Coronary artery (tissue), 2 donors: ENCODE results near the gene PLIN5.
"Not testable (repeated sequence)": the region's sequence is repeated elsewhere in the genome, so short reads cannot be mapped to it uniquely, and the experiment has no call there.

Experiments used
- DNase-seq: peaks from one replicate; pipeline ENCODE4 v3.0.0-alpha.2; 2017; ENCODE audit warnings: low spot score
- H3K27ac ChIP-seq, 2 donors: fragments of 200-600 bp; sonication (generic); one replicate each; pipeline ENCODE4 v1.5.1; 2016 to 2019
- H3K4me3 ChIP-seq: fragments of 200-600 bp; sonication (generic); 2 replicates; pipeline ENCODE4 v1.5.1; 2016; ENCODE audit warnings: mild to moderate bottlenecking, moderate library complexity
- CTCF ChIP-seq: fragments of 200-600 bp; sonication (generic); IDR thresholded peaks from one replicate; pipeline ENCODE4 v1.5.1; 2019; ENCODE audit warnings: antibody characterized with exemption

Gene PLIN5

GRCh38 chr19:4533334-4533733 is 1.7 kb downstream of the PLIN5 start:
- H3K4me3 ChIP-seq = no peak overlapping the region
- DNase-seq = no peak
- no peak for TF ChIP-seq CTCF
- no peak overlapping the region for H3K27ac ChIP-seq

DNA sequence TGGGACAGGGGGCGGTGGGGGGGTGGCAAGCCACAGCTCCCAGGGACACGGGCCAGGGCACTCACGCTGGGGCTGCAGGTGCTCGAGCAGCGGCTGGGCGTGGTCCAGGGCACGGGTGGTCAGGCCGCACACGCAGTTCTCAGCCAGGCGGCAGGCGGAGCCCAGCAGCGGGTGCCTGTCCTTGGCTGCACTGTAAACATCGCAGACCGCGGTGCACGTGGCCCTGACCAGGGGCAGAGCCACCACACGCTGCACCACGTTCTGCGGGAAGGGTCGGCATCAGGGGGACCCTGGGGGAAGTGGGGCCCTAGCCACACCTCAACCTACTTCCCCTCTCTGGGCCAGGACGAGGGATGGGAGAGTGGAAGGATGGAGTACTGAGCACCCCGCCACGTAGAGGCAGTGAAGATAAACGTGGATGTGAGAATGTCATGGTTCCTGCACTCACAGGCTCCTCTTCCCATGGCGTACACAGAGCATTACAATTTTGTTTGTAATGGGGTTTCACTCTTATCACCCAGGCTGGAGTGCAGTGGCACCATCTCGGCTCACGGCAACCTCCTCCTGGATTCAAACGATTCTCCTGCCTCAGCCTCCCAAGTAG is 3.4 kb downstream of the PLIN5 start:
- no peak for DNase-seq
- H3K4me3 ChIP-seq = no peak overlapping the region
- no peak overlapping the region for H3K27ac ChIP-seq
- no peak for TF ChIP-seq CTCF

- H3K4me3 ChIP-seq = no peak overlapping the region
- H3K27ac ChIP-seq = no peak overlapping the region
- DNase-seq = no peak
- TF ChIP-seq CTCF = no peak
Measured at GRCh38 chr19:4529924-4530522, 5.0 kb downstream of the PLIN5 start.

DNA sequence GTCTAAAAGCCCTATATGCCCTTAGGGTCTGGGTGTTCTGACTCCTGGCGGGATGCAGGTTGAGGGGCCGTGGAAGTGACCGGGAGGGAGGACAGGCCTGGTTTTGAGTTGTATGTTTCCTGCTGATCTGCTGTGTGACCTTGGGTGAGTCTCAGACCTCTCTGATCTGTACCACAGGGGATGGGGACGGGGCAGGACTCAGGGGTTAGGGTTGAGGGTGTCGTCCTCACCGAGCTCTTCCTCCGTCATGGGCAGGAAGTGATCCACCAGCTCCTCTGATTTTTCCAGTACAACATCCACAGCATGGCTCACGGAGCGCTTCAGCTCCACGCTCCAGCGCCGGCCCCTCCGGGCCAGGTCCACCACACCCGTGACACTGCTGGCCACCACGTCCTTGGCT is 6.2 kb downstream of the PLIN5 start:
- DNase-seq = no peak
- Histone ChIP-seq H3K27ac (no peak overlapping the region), H3K4me3 (no peak overlapping the region)
- no peak for TF ChIP-seq CTCF

- H3K27ac ChIP-seq, DNase-seq, H3K4me3 ChIP-seq: not testable (repeated sequence)
Measured at GRCh38 chr19:4527377-4527776, 7.6 kb downstream of the PLIN5 start.

- H3K27ac ChIP-seq = no peak overlapping the region
- DNase-seq = no peak
- H3K4me3 ChIP-seq = no peak overlapping the region
- TF ChIP-seq CTCF = no peak
Measured at GRCh38 chr19:4525563-4526002, 9.4 kb downstream of the PLIN5 start.

DNA sequence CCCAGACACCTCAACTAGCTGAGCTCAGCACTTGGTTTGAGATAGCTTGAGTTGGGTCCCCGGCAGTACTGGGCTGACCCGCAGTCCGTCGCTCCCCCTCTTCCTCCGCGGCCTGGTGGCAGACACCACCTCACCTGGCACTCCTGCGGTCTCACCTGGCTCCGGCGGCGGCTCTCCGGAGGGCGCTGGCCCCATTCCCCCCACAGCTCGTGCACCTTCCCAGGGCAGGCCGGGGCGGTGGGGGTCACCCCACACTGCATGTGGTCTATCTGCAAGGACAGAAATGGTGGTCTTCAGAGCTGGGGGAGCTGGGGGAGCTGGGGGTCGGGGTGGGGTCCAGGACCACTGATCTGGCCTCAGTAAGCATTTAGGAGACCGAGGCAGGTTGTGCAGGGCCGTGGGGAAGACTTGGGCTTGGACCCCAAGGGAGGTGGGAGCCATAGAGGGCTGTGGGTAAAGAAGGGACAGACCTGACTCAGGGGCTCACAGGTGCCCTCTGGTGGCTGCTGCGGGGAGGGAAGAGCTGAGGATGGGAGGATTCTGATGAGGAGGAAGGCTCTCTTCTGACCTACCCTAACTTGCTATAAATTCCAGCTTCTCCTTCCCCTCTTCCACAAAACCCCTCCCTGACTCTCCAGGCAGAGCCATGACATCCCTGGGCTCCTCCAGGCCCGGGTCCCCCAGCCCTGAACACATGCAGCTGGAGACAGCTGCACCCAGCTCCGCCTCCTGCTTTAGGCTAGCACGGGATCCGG is 10.0 kb downstream of the PLIN5 start:
- Histone ChIP-seq H3K27ac (no peak overlapping the region), H3K4me3 (no peak overlapping the region)
- DNase-seq = no peak
- peak; percentile 46 for TF ChIP-seq CTCF
